Left lung (tissue), 10 donors: ENCODE results near the gene ENOX1. TPM values are rescaled to one million over a fixed set of nuclear protein-coding genes. Genes with fewer than 3 reads are reported as not detected.

ENCODE experiments used
- ATAC-seq: fragments of 200-7000 bp; cut with Tn5 transposase; one replicate; pipeline ENCODE4 v1.9.1; 2020; ENCODE audit warnings: moderate library complexity
- DNase-seq, 4 donors: peaks; one replicate each; pipeline ENCODE4 v3.0.0-alpha.2; 2013 to 2020
- H3K27ac ChIP-seq, 2 donors: fragments of 200-600 bp; sonication (generic) in 1 of 2; one replicate each; pipeline versions ENCODE4 v1.5.0 to v1.8.0; 2020 to 2021
- H3K27me3 ChIP-seq, 2 donors: fragments of 200-600 bp; sonication (generic) in 1 of 2; one replicate each; pipeline versions ENCODE4 v1.5.0 to v1.8.0; 2020 to 2021
- H3K36me3 ChIP-seq, 2 donors: fragments of 200-600 bp; sonication (generic) in 1 of 2; one replicate each; pipeline versions ENCODE4 v1.5.0 to v1.8.0; 2020 to 2021
- H3K4me1 ChIP-seq, 2 donors: fragments of 200-600 bp; one replicate each; pipeline ENCODE4 v1.8.0; 2021
- H3K4me3 ChIP-seq, 2 donors: fragments of 200-600 bp; sonication (generic) in 1 of 2; one replicate each; pipeline versions ENCODE4 v1.5.0 to v1.8.0; 2020 to 2021; ENCODE audit warnings: mild to moderate bottlenecking in 1 of 2
- H3K9me3 ChIP-seq, 2 donors: fragments of 200-600 bp; sonication (generic) in 1 of 2; one replicate each; pipeline versions ENCODE4 v1.5.0 to v1.8.0; 2020 to 2021
- intact Hi-C, 2 donors: fragments of 100-400 bp; cut with DNase I; formaldehyde crosslinking; loops; one replicate each; pipeline versions ENCODE4 v1.11.2 to v1.14.2; 2022
- polyA plus RNA-seq, 6 donors: library from polyadenylated mRNA; unstranded; fragments of 120-200 nt; gene quantifications; one replicate each; pipeline ENCODE4 v1.2.1, GENCODE V29; 2013; ENCODE audit not compliant: insufficient read length in 6 of 6
- total RNA-seq, 2 donors: library from RNA; stranded (reverse); fragmentation: NEBNext Ultra II Directional; extraction: Animal tissue kit (Norgen Biotek cat#: 25700); gene quantifications; one replicate each; pipeline ENCODE4 v1.2.1, GENCODE V29; 2021
- TF ChIP-seq, protein P1 (sequence below), 2 donors: fragments of 200-600 bp; sonication (generic) in 1 of 2; IDR thresholded peaks; one replicate each; pipeline versions ENCODE4 v1.5.0 to v1.8.0; 2021; ENCODE audit warnings: antibody characterized with exemption in 2 of 2
- donor health status: DM: no; HTN: yes; CAD: no.
- donor health status: DM: no; HTN: no; CAD: no.

The ENOX1 gene
- total and polyA plus RNA-seq, 8 donors = 1.5 to 9.0 (median 6.8) TPM

DNA sequence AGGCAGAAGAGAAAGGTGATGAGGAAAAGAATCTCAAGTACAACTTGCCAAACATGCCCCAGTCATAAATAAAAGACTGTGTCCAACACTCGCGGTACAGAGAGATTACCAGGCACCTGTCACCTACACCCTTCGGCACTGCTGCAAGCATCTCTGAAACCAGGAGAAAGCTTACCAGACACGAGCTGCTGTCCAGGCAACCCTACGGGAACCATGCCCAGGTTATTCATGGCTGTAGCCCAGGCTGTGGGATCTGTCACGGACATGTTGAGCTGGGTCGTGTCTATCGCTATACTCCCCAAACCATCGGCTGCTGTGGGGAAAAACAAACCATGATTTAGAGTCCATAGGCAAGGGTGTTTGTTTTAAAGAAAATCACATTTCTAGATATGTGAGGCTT lies 375.0 kb downstream of the ENOX1 start:
- Histone ChIP-seq H3K27me3 (no peaks in the 10 kb centered on the region), H3K4me3 (no peak overlapping the region), H3K27ac (no peak overlapping the region), H3K36me3 (no peaks in the 10 kb centered on the region), H3K9me3 (peaks cover 0 to 1% of the 10 kb centered on the region in 2 donors), H3K4me1 (no peaks in the 10 kb centered on the region)
- TF ChIP-seq, protein P1, sequence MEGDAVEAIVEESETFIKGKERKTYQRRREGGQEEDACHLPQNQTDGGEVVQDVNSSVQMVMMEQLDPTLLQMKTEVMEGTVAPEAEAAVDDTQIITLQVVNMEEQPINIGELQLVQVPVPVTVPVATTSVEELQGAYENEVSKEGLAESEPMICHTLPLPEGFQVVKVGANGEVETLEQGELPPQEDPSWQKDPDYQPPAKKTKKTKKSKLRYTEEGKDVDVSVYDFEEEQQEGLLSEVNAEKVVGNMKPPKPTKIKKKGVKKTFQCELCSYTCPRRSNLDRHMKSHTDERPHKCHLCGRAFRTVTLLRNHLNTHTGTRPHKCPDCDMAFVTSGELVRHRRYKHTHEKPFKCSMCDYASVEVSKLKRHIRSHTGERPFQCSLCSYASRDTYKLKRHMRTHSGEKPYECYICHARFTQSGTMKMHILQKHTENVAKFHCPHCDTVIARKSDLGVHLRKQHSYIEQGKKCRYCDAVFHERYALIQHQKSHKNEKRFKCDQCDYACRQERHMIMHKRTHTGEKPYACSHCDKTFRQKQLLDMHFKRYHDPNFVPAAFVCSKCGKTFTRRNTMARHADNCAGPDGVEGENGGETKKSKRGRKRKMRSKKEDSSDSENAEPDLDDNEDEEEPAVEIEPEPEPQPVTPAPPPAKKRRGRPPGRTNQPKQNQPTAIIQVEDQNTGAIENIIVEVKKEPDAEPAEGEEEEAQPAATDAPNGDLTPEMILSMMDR (IDR thresholded peaks at IDR 0.05) = no peak
- ATAC-seq (no peak), DNase-seq (peak in 1 of 4 donors; percentile 42)
- intact Hi-C loops = no loop called here

DNA sequence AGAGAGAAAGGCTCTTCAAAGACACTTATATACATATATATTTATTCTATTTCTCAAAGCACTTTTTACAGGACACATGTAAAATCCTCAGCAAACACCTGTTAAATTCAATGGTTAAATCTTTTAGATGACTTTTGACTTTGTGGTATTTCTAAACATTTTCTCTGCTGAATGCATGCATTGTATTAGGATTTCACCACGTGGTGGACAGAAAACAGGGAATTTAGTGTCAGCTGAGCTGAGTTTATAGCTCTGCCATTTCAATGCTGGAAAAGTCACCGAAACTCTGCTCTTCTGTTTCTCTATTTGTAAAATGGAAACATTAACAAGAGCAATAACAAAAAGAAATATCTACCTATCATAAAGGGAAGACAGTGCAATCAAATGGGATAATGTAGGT lies 375.6 kb downstream of the ENOX1 start:
- Histone ChIP-seq H3K4me1 (no peaks in the 10 kb centered on the region), H3K36me3 (no peaks in the 10 kb centered on the region), H3K4me3 (no peak overlapping the region), H3K9me3 (no peaks in the 10 kb centered on the region), H3K27ac (no peak overlapping the region), H3K27me3 (no peaks in the 10 kb centered on the region)
- ATAC-seq (no peak), DNase-seq (no peak)
- TF ChIP-seq, protein P1 (IDR thresholded peaks at IDR 0.05) = no peak
- intact Hi-C loops = no loop called here

DNA sequence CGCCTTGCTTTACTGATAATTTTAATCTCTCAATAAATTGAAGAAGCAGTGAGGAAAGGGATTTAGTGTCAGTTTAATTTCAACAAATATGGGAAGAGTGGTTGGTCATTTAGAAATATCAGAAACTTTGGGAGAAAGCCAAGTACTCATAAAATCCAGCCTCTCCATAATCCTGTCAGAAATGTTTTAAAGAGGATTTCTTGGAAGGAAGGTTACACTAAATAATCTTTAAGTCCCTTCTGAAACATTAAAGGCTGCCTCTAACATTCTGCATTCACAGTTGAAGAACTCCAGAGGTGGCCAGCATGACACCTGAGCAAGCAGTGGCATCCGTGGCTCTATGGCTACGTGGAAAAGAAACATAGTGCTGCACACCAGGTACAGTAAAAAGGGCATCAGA lies 378.5 kb downstream of the ENOX1 start:
- no peak for DNase-seq
- TF ChIP-seq, protein P1 (IDR thresholded peaks at IDR 0.05) = no peak
- intact Hi-C loops = no loop called here

DNA sequence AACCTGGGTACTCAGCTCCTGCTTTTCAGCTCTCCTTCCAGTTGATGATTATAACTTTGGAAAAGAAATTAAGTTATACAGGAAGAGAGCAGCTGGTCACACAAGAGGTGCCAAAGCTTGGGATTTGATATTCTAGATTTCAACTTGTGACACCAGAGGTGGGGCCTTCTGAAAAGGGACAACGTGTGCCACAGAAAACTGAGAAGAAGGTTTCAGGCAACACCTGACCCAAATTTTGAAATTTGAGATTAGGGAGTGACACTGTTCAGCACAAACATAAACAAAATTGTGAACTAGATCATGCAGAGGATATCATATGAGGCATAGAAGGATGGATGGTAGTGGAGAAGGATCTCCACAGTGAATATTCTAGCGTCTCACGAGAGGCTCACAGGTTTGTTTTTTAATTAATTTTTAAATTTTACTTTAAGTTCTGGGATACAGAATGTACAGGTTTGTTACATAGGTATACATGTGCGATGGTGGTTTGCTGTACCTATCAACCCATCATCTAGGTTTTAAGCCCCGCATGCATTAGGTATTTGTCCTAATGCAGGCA lies 379.7 kb downstream of the ENOX1 start:
- intact Hi-C loops = no loop called here
- Histone ChIP-seq H3K4me3 (no peak overlapping the region), H3K27me3 (no peaks in the 10 kb centered on the region), H3K27ac (no peak overlapping the region), H3K9me3 (no peaks in the 10 kb centered on the region), H3K36me3 (no peaks in the 10 kb centered on the region), H3K4me1 (no peaks in the 10 kb centered on the region)
- ATAC-seq = no peak
- TF ChIP-seq, protein P1 (IDR thresholded peaks at IDR 0.05) = no peak
- no peak for DNase-seq

More for the DNA sequence above, 378.5 kb downstream of the ENOX1 start:
- no peak overlapping the region for H3K4me3 ChIP-seq
- H3K36me3 ChIP-seq = no peaks in the 10 kb centered on the region
- no peaks in the 10 kb centered on the region for H3K4me1 ChIP-seq
- H3K27ac ChIP-seq = no peak overlapping the region
- H3K9me3 ChIP-seq = no peaks in the 10 kb centered on the region
- ATAC-seq = no peak
- H3K27me3 ChIP-seq = no peaks in the 10 kb centered on the region

DNA sequence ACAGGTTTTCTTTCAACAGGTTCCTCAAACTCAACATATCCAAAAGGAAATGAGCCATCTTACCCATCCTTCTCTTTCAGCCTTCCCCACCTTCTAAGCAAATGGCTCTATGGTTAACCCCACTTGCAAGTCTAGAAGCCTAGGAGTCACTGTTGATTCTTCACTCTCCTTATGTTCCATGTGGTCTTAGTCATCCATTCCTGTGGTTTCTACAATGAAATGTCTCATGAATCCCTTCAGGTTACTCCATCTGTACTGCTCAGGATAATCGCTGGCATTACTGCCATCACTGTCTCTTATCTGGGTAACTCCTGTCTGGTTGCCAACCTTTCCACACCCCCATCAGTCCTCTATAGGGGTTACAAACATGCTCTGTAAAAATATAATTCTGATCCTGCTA lies 381.3 kb downstream of the ENOX1 start:
- H3K27ac ChIP-seq = no peak overlapping the region
- H3K4me1 ChIP-seq = no peaks in the 10 kb centered on the region
- no peaks in the 10 kb centered on the region for H3K36me3 ChIP-seq
- no peaks in the 10 kb centered on the region for H3K9me3 ChIP-seq
- no peak for DNase-seq
- TF ChIP-seq, protein P1 (IDR thresholded peaks at IDR 0.05) = no peak
- no peak overlapping the region for H3K4me3 ChIP-seq
- intact Hi-C loops = no loop called here
- H3K27me3 ChIP-seq = no peaks in the 10 kb centered on the region
- no peak for ATAC-seq
